ENCODE results near the gene LRP1B.
"Not testable (repeated sequence)": the region's sequence is repeated elsewhere in the genome, so short reads cannot be mapped to it uniquely, and the experiment has no call there.

Gene LRP1B

GRCh38 chr2:140338795-140339194 lies 1792.0 kb downstream of the LRP1B start:
- no peak for DNase-seq (ENCODE audit: low spot score)

- no peak for DNase-seq (ENCODE audit: low spot score)
These were observed 1793.8 kb downstream of the LRP1B start for GRCh38 chr2:140337061-140337460.

- no peak for DNase-seq (ENCODE audit: low spot score)
These were observed 1814.5 kb downstream of the LRP1B start for GRCh38 chr2:140316345-140316744.

- no peak for DNase-seq (ENCODE audit: low spot score)
These were observed 1818.9 kb downstream of the LRP1B start for GRCh38 chr2:140311905-140312304.

GRCh38 chr2:140308706-140309105 lies 1822.1 kb downstream of the LRP1B start:
- no peak for DNase-seq (ENCODE audit: low spot score)

GRCh38 chr2:140307532-140307931 lies 1823.3 kb downstream of the LRP1B start:
- DNase-seq (ENCODE audit: low spot score) = no peak

- no peak for DNase-seq (ENCODE audit: low spot score)
These were observed 1835.0 kb downstream of the LRP1B start for GRCh38 chr2:140295767-140296166.

GRCh38 chr2:140288726-140289125 lies 1842.1 kb downstream of the LRP1B start:
- DNase-seq (ENCODE audit: low spot score) = no peak

GRCh38 chr2:140288213-140288612 lies 1842.6 kb downstream of the LRP1B start:
- no peak for DNase-seq (ENCODE audit: low spot score)

- no peak for DNase-seq (ENCODE audit: low spot score)
These were observed 1844.4 kb downstream of the LRP1B start for GRCh38 chr2:140286377-140286776.

- not testable (repeated sequence) for DNase-seq (ENCODE audit: low spot score)
These were observed 1853.5 kb downstream of the LRP1B start for GRCh38 chr2:140277344-140277743.

GRCh38 chr2:140276661-140277060 lies 1854.2 kb downstream of the LRP1B start:
- DNase-seq (ENCODE audit: low spot score) = no peak

GRCh38 chr2:140275427-140275826 lies 1855.4 kb downstream of the LRP1B start:
- DNase-seq (ENCODE audit: low spot score) = no peak

- no peak for DNase-seq (ENCODE audit: low spot score)
These were observed 1855.9 kb downstream of the LRP1B start for GRCh38 chr2:140274891-140275290.

- no peak for DNase-seq (ENCODE audit: low spot score)
These were observed 1856.9 kb downstream of the LRP1B start for GRCh38 chr2:140273958-140274357.

- no peak for DNase-seq (ENCODE audit: low spot score)
These were observed 1857.4 kb downstream of the LRP1B start for GRCh38 chr2:140273408-140273807.

- no peak for DNase-seq (ENCODE audit: low spot score)
These were observed 1860.6 kb downstream of the LRP1B start for GRCh38 chr2:140270224-140270623.

GRCh38 chr2:140269000-140269399 lies 1861.8 kb downstream of the LRP1B start:
- no peak for DNase-seq (ENCODE audit: low spot score)

GRCh38 chr2:140262908-140263307 lies 1867.9 kb downstream of the LRP1B start:
- no peak for DNase-seq (ENCODE audit: low spot score)

- DNase-seq (ENCODE audit: low spot score) = no peak
These were observed 1873.0 kb downstream of the LRP1B start for GRCh38 chr2:140257692-140258300.

GRCh38 chr2:140256080-140256479 lies 1874.7 kb downstream of the LRP1B start:
- no peak for DNase-seq (ENCODE audit: low spot score)

GRCh38 chr2:140249821-140250220 lies 1881.0 kb downstream of the LRP1B start:
- no peak for DNase-seq (ENCODE audit: low spot score)

GRCh38 chr2:140248623-140249022 lies 1882.2 kb downstream of the LRP1B start:
- DNase-seq (ENCODE audit: low spot score) = no peak

- no peak for DNase-seq (ENCODE audit: low spot score)
These were observed 1883.2 kb downstream of the LRP1B start for GRCh38 chr2:140247451-140248195.

All from CD4-positive, alpha-beta T cell treated with Interleukin-2 at 100 ng/mL for 4 hours (primary cell).